Mononuclear cell (primary cell): ENCODE data around the gene MUC7. TPM values are rescaled to one million over a fixed set of nuclear protein-coding genes. Genes with fewer than 3 reads are reported as not detected.

Experiments used
- H3K27me3 ChIP-seq: 2 replicates; pipeline ENCODE4 v1.6.0; 2011; ENCODE audit warnings: low read length, control low read depth; ENCODE audit not compliant: insufficient read depth
- H3K4me1 ChIP-seq: 2 replicates; pipeline ENCODE4 v1.5.1; 2011; ENCODE audit warnings: mild to moderate bottlenecking, low read length, control low read depth; ENCODE audit not compliant: insufficient read depth
- H3K4me3 ChIP-seq: 2 replicates; pipeline ENCODE4 v1.5.1; 2011; ENCODE audit warnings: mild to moderate bottlenecking, low read length, moderate library complexity
- H3K9me3 ChIP-seq: 2 replicates; pipeline ENCODE4 v1.5.1; 2011; ENCODE audit warnings: low read depth, mild to moderate bottlenecking, control low read depth, low read length
- total RNA-seq: library from RNA; depleted of rRNA; stranded (reverse); fragments of >200 nt; gene quantifications from one replicate; pipeline ENCODE4 v1.2.3, GENCODE V29; 2012

Gene MUC7
- total RNA-seq, 1 donor: not detected

DNA sequence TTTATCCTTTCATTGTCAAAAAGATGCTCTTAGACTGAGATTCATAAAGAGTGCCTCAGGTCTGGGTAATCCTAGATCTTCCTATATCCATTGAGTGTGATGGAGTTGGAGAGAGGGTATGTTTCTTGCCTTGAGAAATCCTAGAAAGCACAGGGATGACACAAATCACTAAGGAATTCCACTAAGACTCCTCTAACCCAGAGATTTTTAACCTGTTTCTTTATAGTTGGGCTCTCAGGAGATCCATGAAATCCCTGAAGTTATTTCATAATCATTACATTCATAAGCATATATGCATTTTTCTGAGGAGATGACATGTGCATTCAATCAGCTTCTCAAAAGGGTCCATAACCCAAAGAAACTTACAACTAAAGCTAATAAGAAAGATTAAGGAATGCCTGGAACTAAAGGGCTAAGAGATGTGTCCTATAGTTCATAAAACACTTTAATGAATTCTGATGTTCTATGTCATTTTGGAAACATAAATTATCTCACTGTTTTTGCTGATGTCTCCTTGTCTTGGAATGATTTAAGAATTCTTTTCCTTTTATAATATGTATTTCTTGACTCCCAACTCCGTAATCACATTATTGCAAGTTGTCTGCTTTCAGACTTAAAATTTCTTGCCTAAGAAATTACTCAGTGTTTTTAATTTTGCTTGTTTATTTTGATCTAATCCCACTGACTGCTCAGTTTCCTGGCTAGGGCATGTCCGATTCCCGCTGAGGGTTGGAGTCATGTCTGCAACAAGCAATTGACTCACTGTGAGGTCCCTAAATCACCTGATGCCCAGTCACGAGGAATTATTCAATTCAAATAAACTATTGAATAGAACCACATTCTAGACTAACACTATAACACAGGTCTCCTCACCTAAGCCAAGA is 43.6 kb downstream of the MUC7 start:
- H3K4me3 ChIP-seq: no peak overlapping the region
- no peaks in the 10 kb centered on the region for H3K9me3 ChIP-seq
- H3K4me1 ChIP-seq: no peaks in the 10 kb centered on the region
- H3K27me3 ChIP-seq: no peaks in the 10 kb centered on the region

DNA sequence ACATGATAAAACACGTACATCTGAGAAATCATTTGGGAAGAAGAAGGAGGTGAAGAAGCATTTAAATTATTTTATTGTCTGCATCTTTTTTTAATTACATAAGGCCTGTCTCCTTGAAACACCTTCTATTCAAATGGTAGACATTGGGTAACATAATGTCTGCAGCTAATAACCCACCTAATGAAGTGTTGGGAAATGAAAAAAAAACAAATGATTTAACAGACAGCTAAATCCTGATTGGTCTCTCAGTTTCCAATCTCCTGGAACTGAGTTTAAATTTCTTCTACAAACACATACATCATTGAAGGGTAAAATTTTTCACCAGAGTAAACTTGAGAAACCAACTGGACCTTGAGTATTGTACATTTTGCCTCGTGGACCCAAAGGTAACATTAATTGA is 46.3 kb downstream of the MUC7 start, which contains the start of gene AMTN:
Gene AMTN (plus strand): TSS at position 301 of the 400 bp plus-strand sequence. CDS start 209 bp downstream, outside the sequence.
- Histone ChIP-seq H3K4me3 (no peak within 1 kb of the TSS), H3K4me1 (no peaks in the 10 kb centered on the region), H3K9me3 (no peaks in the 10 kb centered on the region), H3K27me3 (no peaks in the 10 kb centered on the region)

DNA sequence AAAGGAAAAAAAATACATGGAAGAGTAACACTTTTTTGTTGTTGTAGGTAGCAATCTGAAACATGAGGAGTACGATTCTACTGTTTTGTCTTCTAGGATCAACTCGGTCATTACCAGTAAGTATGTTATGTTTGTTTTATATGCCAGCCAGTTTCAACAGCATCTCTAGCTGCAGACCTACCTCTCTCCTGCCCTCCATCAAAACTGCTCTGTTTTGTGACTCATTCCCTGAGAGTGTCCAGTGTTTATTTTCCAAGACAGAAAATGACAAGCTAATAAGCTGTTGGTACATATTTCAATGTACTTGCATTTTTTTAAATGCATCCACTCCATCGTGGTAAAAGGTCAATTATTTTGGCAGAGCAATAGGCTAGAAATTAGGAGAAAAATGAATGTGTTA is 46.7 kb downstream of the MUC7 start:
- Histone ChIP-seq H3K9me3 (no peaks in the 10 kb centered on the region), H3K4me3 (no peak overlapping the region), H3K4me1 (no peaks in the 10 kb centered on the region), H3K27me3 (no peaks in the 10 kb centered on the region)

DNA sequence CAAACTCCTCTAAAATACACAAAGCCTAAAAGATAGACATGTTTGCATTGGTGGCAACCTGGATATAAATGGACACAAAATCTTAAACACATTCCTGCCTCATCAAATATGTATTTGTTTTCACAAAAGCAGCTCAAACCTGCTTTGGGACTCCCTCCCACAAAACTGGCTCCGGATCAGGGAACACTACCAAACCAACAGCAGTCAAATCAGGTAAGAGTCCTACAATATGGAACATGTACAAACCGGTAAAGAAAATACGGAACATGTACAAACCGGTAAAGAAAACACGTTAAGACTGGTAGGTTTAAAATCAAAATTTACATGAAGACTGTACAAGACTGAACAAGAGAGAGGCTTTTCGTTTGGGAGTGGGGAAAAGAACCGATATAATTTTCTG is 50.6 kb downstream of the MUC7 start:
- H3K9me3 ChIP-seq: no peaks in the 10 kb centered on the region
- no peaks in the 10 kb centered on the region for H3K4me1 ChIP-seq
- H3K27me3 ChIP-seq: no peaks in the 10 kb centered on the region
- H3K4me3 ChIP-seq: no peak overlapping the region

DNA sequence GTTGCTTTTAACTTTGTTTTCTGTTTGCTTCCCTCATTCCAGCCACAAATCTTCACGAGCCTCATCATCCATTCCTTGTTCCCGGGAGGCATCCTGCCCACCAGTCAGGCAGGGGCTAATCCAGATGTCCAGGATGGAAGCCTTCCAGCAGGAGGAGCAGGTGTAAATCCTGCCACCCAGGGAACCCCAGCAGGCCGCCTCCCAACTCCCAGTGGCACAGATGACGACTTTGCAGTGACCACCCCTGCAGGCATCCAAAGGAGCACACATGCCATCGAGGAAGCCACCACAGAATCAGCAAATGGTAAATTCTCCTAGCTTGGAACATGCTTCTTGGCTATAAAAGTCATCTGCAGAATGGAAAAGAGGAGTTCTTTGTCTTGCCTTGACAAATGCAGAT is 59.0 kb downstream of the MUC7 start:
- H3K9me3 ChIP-seq: no peaks in the 10 kb centered on the region
- no peak overlapping the region for H3K4me3 ChIP-seq
- no peaks in the 10 kb centered on the region for H3K27me3 ChIP-seq
- H3K4me1 ChIP-seq: no peaks in the 10 kb centered on the region

DNA sequence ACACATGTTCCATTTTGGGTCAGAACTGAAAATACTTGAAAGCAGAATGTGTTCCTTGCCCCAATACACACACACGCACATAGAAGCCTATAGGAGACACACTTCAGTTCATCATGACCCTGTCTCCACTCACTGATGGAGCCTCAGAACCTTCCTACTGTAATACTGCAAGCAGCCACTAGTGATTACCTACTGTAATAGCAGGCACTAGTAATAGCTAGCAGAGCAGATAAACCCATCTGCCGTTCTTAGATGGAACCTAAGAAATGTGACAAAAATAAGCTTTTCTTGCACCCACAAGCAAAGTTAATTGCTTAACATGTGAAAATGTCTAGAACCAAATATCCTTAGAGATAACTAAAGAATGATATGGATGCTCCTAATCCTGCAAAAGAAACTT is 60.0 kb downstream of the MUC7 start:
- no peaks in the 10 kb centered on the region for H3K9me3 ChIP-seq
- no peaks in the 10 kb centered on the region for H3K4me1 ChIP-seq
- no peak overlapping the region for H3K4me3 ChIP-seq
- H3K27me3 ChIP-seq: no peaks in the 10 kb centered on the region

Other genes starting within 250 kb of the MUC7 start
- not detected for gene FDCSP, start 246.1 kb upstream of the MUC7 start, total RNA-seq
- gene CSN3, start 229.6 kb upstream of the MUC7 start, total RNA-seq: not detected
- not detected for gene CABS1, start 137.2 kb upstream of the MUC7 start, total RNA-seq
- not detected for gene SMR3A, start 111.4 kb upstream of the MUC7 start, total RNA-seq
- not detected for gene SMR3B, start 89.1 kb upstream of the MUC7 start, total RNA-seq
- 0.52 TPM for gene OPRPN, start 74.3 kb upstream of the MUC7 start, total RNA-seq
- not detected for gene AMTN, start 46.4 kb downstream of the MUC7 start, total RNA-seq
- not detected for gene AMBN, start 120.1 kb downstream of the MUC7 start, total RNA-seq
- not detected for gene ENAM, start 156.5 kb downstream of the MUC7 start, total RNA-seq
- gene JCHAIN, start 194.3 kb downstream of the MUC7 start, total RNA-seq: 45.8 TPM
- gene UTP3, start 216.3 kb downstream of the MUC7 start, total RNA-seq: 15.4 TPM
- gene RUFY3, start 249.8 kb downstream of the MUC7 start, total RNA-seq: 40.3 TPM